Subcutaneous adipose tissue (tissue), 4 donors: ENCODE data around the gene HTRA1. TPM values are rescaled to one million over a fixed set of nuclear protein-coding genes. Genes with fewer than 3 reads are reported as not detected.

Experiments
- CTCF ChIP-seq: fragments of 450-650 bp; IDR thresholded peaks from one replicate; pipeline ENCODE4 v1.5.1; 2016; ENCODE audit warnings: low read depth, mild to moderate bottlenecking, control low read depth, antibody characterized with exemption, moderate library complexity
- total RNA-seq, 4 donors: library from RNA; depleted of rRNA; stranded (reverse); fragments of >200 nt; gene quantifications; one replicate each; pipeline ENCODE4 v1.1.0, GENCODE V29; 2016

The HTRA1 gene
- total RNA-seq, 4 donors from 2014 or later: 135 to 402 (median 304) TPM

GRCh38 chr10:122544493-122544892 is 83.1 kb downstream of the HTRA1 start:
- no peak for TF ChIP-seq CTCF

GRCh38 chr10:122546242-122546641 is 84.9 kb downstream of the HTRA1 start:
- TF ChIP-seq CTCF: no peak

GRCh38 chr10:122548407-122549085 is 87.2 kb downstream of the HTRA1 start:
- no peak for TF ChIP-seq CTCF

GRCh38 chr10:122549636-122550035 is 88.3 kb downstream of the HTRA1 start:
- no peak for TF ChIP-seq CTCF

GRCh38 chr10:122550427-122550826 is 89.1 kb downstream of the HTRA1 start:
- no peak for TF ChIP-seq CTCF

GRCh38 chr10:122550983-122551382 is 89.6 kb downstream of the HTRA1 start:
- no peak for TF ChIP-seq CTCF

- no peak for TF ChIP-seq CTCF
Measured at GRCh38 chr10:122551450-122551849, 90.1 kb downstream of the HTRA1 start.
